GM21619 (cell line): ENCODE data around the gene PXDN.
"Not testable (repeated sequence)": the region's sequence is repeated elsewhere in the genome, so short reads cannot be mapped to it uniquely, and the experiment has no call there.

Experiments
- ATAC-seq: cut with Tn5 transposase; IDR thresholded peaks from one replicate; pipeline ENCODE4 v1.9.1; 2021; ENCODE audit not compliant: unreplicated experiment

The PXDN gene

GRCh38 chr2:1775511-1776035, 31.3 kb upstream of the PXDN start:
- no peak for ATAC-seq

DNA sequence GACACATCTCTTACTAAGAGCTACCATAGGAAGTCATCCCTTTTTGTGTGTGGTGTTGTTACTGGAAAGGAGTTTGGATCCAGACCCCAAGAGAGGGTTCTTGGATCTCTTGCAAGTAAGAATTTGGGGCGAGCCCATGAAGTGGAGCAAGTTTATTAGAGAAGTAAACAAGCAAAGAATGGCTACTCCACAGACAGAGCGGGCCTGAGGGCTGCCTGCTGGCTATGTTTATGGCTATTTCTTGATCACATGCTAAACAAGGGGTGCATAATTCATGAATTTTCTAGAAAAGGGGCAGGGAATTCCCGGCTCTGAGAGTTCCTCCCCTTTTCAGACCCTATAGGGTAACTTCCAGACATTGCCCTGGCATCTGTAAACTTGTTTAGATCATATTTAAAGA, 30.6 kb upstream of the PXDN start:
- no peak for ATAC-seq

GRCh38 chr2:1773883-1774282, 29.6 kb upstream of the PXDN start:
- ATAC-seq = no peak

GRCh38 chr2:1772471-1773267, 28.4 kb upstream of the PXDN start:
- no peak for ATAC-seq

GRCh38 chr2:1771626-1772280, 27.4 kb upstream of the PXDN start:
- ATAC-seq = no peak

DNA sequence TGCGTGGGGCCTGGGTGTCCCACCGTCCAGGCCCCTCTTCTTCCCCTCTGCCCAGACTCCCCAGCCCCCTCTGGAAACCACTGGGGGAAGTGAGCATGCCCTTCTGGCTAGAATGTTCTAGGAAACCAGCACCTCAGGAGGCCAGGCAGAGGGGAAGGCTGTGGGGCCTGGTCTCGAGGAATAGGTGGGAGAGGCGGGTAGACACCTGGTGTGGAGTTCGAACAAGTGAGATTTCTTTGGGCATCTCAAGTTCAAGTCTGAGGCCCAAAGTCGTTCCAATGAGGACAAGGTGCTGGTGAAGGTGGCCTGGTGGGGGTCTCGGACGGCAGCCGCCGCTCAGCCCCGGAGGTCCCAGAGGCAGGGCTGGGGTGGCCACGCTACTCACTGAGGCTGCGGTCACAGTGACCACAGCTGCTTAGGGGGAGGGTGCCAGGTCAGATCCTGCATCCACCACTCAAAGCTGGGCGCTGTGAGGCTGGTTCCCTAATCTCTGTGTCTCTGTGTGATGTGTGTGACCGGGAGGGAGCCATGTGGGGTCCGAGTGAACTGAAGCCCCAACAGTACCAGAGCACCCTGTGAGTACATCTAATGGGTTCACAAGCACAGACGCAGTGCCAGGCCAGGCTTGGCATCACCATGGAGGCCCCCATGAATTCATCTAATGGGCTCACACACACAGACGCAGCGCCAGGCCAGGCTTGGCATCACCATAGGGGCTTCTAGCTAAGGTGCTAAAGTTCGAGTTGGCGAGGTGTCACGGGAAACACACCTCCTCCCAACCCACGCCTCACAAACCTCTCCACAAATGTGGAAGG, 26.5 kb upstream of the PXDN start:
- no peak for ATAC-seq

DNA sequence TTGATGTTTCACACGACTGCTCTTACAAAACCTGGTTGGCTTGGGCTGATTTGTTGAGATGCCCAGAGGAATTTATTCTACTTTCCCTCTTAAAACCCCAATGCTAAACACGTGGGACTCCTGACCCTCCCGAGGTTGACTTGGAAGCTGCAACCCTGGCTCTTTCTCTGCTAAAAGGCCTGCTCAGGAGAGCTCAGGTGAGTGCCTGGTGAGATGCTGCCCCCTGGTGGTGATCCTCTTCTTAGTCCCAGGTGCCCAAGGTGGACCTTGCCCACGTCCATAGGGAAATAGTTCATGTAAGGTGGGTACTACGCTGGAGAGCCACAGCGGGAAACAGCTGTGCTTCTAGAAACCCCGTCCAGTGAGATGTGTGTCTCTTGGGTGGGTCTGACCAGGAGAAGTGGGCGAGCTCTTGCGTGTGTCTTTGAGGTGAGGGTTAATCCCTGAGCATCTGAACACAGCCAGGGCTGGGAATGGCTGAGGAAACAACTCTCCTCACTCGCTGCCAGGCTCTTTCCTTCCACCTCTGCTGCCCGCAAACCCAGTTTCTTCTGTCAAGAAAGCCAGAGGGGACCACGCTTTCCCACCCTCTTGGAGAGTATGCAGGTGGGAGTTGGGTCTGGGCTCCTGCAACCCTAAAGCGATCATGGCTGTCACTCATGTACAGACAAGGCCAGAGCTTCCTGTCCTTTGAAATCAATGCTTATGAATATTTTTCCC, 25.5 kb upstream of the PXDN start:
- no peak for ATAC-seq

- no peak for ATAC-seq
Observed at GRCh38 chr2:1767939-1768691, 23.8 kb upstream of the PXDN start.

DNA sequence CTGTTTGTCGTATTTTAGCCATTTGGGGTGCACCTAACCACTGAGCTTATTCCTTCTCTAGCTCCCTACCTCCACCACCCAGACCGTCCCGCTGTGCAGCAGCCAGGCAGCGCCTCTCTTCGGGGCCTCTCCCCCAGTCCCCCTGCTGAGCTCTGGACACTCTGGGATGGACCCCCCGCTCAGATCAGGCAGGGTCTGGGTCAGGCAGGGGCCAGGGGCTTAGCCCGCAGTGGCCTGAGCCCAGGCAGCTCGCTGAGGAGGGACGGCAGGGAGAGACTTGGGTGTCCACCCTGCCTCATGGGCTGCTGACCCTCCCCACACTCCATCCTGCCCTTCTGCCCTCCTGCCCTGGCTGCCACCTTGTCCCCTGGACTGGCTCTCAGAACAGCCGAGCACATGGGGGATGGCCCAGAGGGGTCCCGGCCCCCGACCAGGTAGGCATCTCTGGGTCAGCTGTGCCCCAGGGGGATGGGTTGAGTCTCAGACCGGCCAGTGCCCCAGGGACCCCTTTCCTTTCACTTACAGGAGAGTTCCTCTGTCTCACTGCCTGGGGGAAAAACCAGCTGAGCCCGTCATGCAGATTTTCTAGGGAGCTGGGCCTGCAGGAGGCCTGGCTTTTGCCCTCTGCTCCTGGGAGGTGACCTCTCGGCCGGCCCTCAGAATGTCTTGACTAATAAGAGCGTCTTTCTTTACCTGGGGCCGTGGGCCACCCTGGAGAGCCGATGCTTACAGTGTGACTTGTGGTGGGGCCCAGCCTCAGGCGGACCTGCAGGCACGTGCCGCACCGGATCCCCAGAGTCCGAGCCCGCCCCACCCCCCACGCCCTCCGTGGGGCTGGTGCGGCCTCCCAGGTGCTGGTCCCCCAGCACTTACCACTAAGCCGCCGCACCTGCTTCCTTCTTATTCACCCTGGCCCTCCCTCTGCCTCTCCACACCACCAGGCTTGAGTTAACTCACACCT, 22.8 kb upstream of the PXDN start:
- no peak for ATAC-seq

DNA sequence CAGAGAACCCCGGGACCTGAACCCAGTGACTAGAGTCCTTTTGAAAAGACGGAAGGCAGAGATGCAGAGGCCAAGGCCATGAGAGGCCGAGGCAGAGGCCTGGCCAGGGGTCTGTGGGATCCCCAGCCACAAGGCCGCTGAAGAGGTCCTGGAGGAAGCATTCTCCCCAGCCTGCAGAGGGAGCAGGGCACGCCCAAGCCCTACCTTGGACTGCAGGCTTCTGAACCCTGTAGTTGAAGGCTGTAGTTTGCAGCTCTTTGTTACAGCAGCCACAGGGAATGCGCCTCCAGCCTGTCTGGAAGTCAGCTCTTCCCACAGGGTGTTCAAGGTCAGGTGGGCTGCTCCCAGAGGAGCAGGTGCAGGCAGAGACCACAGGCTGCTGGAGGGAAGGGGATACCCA, 22.1 kb upstream of the PXDN start:
- no peak for ATAC-seq

GRCh38 chr2:1765201-1765600, 20.9 kb upstream of the PXDN start:
- ATAC-seq = not testable (repeated sequence)

GRCh38 chr2:1759611-1759930, 15.3 kb upstream of the PXDN start:
- ATAC-seq = no peak

GRCh38 chr2:1758774-1759610, 14.7 kb upstream of the PXDN start:
- no peak for ATAC-seq

DNA sequence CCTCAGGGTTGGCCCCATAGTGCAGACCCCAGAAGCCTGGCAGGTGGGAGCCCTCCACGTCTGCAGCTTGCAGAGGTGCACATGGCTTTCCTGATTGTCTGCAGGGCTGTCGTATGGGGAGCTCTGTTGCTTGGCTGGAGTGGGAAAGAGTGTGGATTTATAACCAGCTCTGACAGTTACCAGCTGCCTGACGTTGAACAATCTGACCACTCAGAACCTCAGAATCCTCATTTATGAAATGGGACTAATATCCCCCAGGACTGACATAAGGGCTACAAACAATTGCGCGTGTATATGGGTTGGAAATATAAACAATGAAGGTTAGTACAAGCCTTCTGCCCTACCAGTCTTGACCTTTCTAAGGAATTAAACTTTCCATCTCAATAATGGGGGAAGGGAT, 13.9 kb upstream of the PXDN start:
- no peak for ATAC-seq

DNA sequence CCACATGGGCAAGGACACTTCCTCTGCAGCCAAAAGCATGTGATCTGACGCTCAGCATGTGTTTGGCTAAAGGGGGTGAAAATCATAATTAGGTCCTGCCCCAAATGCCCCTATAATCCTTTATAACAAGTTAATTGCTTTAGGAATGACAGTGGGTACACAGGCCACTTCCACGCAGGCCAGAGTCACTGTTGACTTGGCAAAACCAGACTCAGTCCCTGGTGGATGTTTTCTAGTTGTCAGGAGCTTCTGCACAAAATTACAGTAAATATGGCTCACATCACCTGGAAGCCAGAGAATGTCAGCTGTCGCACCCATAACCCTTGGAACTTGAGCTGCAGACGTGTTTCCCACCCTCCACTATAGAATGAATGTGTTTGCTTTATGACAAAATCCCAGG, 13.3 kb upstream of the PXDN start:
- no peak for ATAC-seq

DNA sequence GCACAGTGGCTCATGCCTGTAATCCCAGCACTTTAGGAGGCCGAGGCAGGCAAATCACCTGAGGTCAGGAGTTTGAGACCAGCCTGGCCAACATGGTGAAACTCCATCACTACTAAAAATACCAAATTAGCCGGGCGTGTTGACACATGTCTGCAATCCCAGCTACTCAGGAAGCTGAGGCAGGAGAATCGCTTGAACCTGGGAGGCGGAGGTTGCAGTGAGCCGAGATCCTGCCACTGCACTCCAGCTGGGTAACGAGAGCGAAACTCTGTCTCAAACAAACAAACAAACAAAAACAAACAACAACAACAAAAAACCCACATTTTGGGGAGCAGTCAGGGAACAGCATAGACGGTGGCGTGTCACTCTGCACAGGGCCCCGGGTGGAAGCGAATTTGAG, 12.8 kb upstream of the PXDN start:
- not testable (repeated sequence) for ATAC-seq

DNA sequence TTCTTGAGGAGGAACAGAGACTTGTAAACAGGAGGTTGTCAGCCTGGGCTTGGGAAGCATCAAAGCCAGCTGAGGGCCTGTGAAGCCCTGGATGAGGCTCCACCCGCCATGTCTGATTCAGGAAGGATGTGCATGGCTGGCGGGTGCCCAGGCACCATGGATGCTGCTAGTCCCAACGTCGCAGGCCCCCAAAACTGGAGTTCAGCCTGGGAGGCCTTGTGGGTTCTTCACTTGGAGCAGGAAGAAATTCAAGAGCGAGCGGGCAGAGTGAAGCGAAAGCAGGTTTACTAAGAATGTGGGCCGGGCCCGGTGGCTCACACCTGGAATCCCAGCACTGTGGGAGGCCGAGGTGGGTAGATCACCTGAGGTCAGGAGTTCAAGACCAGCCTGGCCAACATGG, 12.1 kb upstream of the PXDN start:
- no peak for ATAC-seq

GRCh38 chr2:1755436-1756191, 11.3 kb upstream of the PXDN start:
- ATAC-seq = no peak
